OCI-LY1 (cell line): ENCODE measurements around the gene ERGIC1.
"Not testable (repeated sequence)": the region's sequence is repeated elsewhere in the genome, so short reads cannot be mapped to it uniquely, and the experiment has no call there.

Experiments
- H2AFZ ChIP-seq: fragments of 200-600 bp; sonication (generic), shearing (Covaris generic); 2 replicates; pipeline ENCODE4 v1.6.0; 2014; ENCODE audit warnings: antibody characterized with exemption, mild to moderate bottlenecking, low read length
- H3F3A ChIP-seq: fragments of 200-600 bp; sonication (generic), shearing (Covaris generic); 2 replicates; pipeline ENCODE4 v1.6.0; 2014; ENCODE audit warnings: mild to moderate bottlenecking, antibody characterized with exemption, low read length, moderate library complexity; ENCODE audit not compliant: insufficient read depth
- H3K27ac ChIP-seq: fragments of 200-600 bp; sonication (generic); 2 replicates; pipeline ENCODE4 v1.5.1; 2014; ENCODE audit warnings: low read length, mixed run types, mild to moderate bottlenecking, low read depth; ENCODE audit not compliant: poor library complexity, severe bottlenecking
- H3K27me3 ChIP-seq: fragments of 200-600 bp; sonication (generic); 2 replicates; pipeline ENCODE4 v1.6.0; 2014; ENCODE audit warnings: antibody characterized with exemption, mild to moderate bottlenecking, low read length, moderate library complexity; ENCODE audit not compliant: insufficient read depth
- H3K36me3 ChIP-seq: fragments of 200-600 bp; sonication (generic); 2 replicates; pipeline ENCODE4 v1.6.1; 2014; ENCODE audit warnings: mild to moderate bottlenecking, antibody characterized with exemption, low read length, moderate library complexity, mixed read lengths; ENCODE audit not compliant: insufficient read depth
- H3K4me1 ChIP-seq: fragments of 200-600 bp; sonication (generic); 2 replicates; pipeline ENCODE4 v1.5.1; 2014; ENCODE audit warnings: mild to moderate bottlenecking, low read length, moderate library complexity; ENCODE audit not compliant: insufficient read depth, severe bottlenecking
- H3K4me2 ChIP-seq: fragments of 200-600 bp; sonication (generic), shearing (Covaris generic); 2 replicates; pipeline ENCODE4 v1.6.1; 2014; ENCODE audit warnings: low read length
- H3K4me3 ChIP-seq: fragments of 200-600 bp; sonication (generic); 2 replicates; pipeline ENCODE4 v1.5.1; 2014; ENCODE audit warnings: low read length, low read depth, mild to moderate bottlenecking, mixed read lengths; ENCODE audit not compliant: poor library complexity, severe bottlenecking
- H3K79me2 ChIP-seq: fragments of 200-600 bp; shearing (Covaris generic); 2 replicates; pipeline ENCODE4 v1.6.1; 2016; ENCODE audit warnings: mixed run types, low read length, mixed read lengths; ENCODE audit not compliant: insufficient read depth
- H3K9ac ChIP-seq: fragments of 200-600 bp; sonication (generic), shearing (Covaris generic); 2 replicates; pipeline ENCODE4 v1.6.1; 2014; ENCODE audit warnings: mild to moderate bottlenecking, low read length, mixed read lengths
- H3K9me2 ChIP-seq: fragments of 200-600 bp; sonication (generic), shearing (Covaris generic); 2 replicates; pipeline ENCODE4 v1.6.1; 2014; ENCODE audit warnings: low read depth, mild to moderate bottlenecking, low read length, mixed read lengths
- H3K9me3 ChIP-seq: fragments of 200-600 bp; shearing (Covaris generic); 2 replicates; pipeline ENCODE4 v1.6.1; 2014; ENCODE audit warnings: low read length, mixed read lengths
- H4K20me1 ChIP-seq: fragments of 200-600 bp; sonication (generic), shearing (Covaris generic); 2 replicates; pipeline ENCODE4 v1.6.0; 2016; ENCODE audit warnings: mild to moderate bottlenecking, low read length; ENCODE audit not compliant: insufficient read depth
- EZH2 ChIP-seq: fragments of 200-600 bp; sonication (generic), shearing (Covaris generic); IDR thresholded peaks from 2 replicates; pipeline ENCODE4 v1.8.0; 2017; ENCODE audit warnings: borderline replicate concordance, mixed run types, mild to moderate bottlenecking, antibody characterized with exemption, low read length, moderate library complexity, mixed read lengths
- TF ChIP-seq, protein P1 (sequence below): fragments of 200-600 bp; sonication (generic), shearing (Covaris generic); IDR thresholded peaks from 2 replicates; pipeline ENCODE4 v1.5.1; 2017; ENCODE audit warnings: mild to moderate bottlenecking, antibody characterized with exemption, low read length, moderate library complexity, mixed read lengths

The ERGIC1 gene

DNA sequence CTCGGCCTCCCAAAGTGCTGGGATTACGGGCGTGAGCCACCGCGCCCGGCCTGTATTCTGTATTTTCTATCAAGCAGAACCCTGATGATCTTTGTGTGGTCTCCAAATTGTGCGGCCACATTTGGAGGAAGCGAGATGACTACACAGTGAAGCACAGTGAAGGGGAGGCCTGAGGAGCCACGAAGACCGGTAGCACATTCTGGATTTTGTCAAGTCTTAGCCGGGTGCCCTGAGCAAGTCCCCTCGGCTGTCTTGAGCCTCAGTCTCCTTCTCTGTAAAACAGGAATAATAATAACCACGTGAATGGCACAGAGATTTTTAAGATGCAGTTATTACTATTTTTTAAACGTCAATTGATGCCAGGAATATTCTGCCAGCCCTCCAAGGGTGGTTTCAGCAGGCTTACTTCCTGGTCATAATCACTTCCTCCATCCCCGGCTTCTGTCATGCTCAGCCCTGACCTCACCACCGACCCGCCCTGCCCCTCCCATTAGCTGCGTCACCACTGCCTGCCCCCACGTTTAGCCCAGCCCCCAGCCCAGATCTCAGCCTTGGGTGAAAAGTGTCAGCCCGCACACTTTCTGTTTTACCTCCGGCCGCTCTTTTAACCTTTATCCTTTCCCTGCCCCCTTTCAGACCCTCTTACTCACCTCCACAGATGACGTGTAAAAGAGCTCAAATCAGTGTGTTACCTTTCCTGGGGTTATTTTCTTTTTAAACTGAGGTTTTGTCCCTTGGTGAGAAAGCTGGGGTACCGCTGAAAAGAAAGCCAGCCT lies 27.0 kb upstream of the ERGIC1 start:
- peak overlapping the region; percentile 99 for H2AFZ ChIP-seq
- H3K9me2 ChIP-seq = no peaks in the 10 kb centered on the region
- H3K79me2 ChIP-seq = no peaks in the 10 kb centered on the region
- peak overlapping the region; percentile 58 for H3K9ac ChIP-seq
- H3K27ac ChIP-seq = no peak overlapping the region
- no peaks in the 10 kb centered on the region for H3F3A ChIP-seq
- H3K36me3 ChIP-seq = no peaks in the 10 kb centered on the region; the same call in 1 of the 2 replicates
- TF ChIP-seq, protein P1, sequence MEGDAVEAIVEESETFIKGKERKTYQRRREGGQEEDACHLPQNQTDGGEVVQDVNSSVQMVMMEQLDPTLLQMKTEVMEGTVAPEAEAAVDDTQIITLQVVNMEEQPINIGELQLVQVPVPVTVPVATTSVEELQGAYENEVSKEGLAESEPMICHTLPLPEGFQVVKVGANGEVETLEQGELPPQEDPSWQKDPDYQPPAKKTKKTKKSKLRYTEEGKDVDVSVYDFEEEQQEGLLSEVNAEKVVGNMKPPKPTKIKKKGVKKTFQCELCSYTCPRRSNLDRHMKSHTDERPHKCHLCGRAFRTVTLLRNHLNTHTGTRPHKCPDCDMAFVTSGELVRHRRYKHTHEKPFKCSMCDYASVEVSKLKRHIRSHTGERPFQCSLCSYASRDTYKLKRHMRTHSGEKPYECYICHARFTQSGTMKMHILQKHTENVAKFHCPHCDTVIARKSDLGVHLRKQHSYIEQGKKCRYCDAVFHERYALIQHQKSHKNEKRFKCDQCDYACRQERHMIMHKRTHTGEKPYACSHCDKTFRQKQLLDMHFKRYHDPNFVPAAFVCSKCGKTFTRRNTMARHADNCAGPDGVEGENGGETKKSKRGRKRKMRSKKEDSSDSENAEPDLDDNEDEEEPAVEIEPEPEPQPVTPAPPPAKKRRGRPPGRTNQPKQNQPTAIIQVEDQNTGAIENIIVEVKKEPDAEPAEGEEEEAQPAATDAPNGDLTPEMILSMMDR = no peak
- no peak for TF ChIP-seq EZH2
- H3K4me1 ChIP-seq = peaks cover 14% of the 10 kb centered on the region
- H4K20me1 ChIP-seq = no peaks in the 10 kb centered on the region
- peak overlapping the region; percentile 66 for H3K4me2 ChIP-seq
- no peaks in the 10 kb centered on the region for H3K9me3 ChIP-seq
- peak overlapping the region; percentile 52 for H3K4me3 ChIP-seq
- no peaks in the 10 kb centered on the region for H3K27me3 ChIP-seq

DNA sequence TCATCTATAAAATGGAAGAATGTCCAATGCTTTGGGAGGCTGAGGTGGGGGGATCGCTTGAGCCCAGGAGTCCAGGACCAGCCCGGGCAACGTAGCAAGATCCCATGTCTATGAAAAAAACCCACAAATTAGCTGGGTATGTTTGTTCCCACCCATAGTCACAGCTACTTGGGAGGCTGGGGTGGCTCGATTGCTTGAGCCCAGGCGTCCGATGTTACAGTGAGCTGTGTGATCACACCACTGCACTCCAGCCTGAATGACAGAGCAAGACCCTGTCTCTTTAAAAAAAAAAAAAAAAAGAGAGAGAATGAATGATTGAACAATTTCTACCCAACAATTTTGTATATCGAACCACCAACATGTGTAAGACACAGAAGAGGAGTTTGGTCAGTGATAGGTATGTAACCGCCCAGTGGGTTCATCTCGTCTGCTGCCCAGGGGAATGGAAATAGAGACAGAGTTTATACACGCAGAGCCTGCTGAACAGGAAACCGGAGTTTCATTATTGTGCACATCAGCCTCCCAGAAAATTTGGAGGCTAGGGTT lies 26.2 kb upstream of the ERGIC1 start:
- Histone ChIP-seq H3K4me3 (peak overlapping the region; percentile 52), H3K27me3 (no peaks in the 10 kb centered on the region), H4K20me1 (no peaks in the 10 kb centered on the region), H2AFZ (peak overlapping the region; percentile 71; the same call in 1 of the 2 replicates), H3F3A (no peaks in the 10 kb centered on the region), H3K79me2 (no peaks in the 10 kb centered on the region), H3K9me2 (no peaks in the 10 kb centered on the region), H3K36me3 (no peaks in the 10 kb centered on the region; the same call in 1 of the 2 replicates), H3K9ac (peak overlapping the region; percentile 58), H3K4me2 (peak overlapping the region; percentile 66), H3K9me3 (no peaks in the 10 kb centered on the region), H3K27ac (no peak overlapping the region), H3K4me1 (peaks cover 14% of the 10 kb centered on the region)
- no peak for TF ChIP-seq EZH2
- TF ChIP-seq, protein P1 = no peak

DNA sequence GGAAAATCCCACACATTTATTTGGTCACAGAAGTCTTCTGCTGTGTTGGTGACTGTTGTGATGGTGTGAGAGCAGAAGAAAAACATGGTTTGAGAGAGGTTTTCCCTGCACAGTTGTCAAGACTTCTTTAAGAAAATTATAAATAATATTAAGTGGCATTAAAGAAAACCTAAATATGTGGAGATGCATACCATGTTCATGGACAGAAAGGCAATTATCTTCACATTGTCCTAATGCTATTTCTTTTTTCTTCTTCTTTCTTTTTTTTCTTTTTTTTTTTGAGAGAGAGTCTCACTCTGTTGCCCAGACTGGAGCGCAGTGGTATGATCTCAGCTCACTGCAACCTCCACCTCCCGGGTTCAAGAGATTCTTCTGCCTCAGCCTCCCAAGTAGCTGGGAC lies 24.3 kb upstream of the ERGIC1 start:
- H3K27me3 ChIP-seq = no peaks in the 10 kb centered on the region
- peaks cover 14% of the 10 kb centered on the region for H3K4me1 ChIP-seq
- no peaks in the 10 kb centered on the region for H4K20me1 ChIP-seq
- no peaks in the 10 kb centered on the region; the same call in 1 of the 2 replicates for H3K36me3 ChIP-seq
- H3K9me2 ChIP-seq = no peaks in the 10 kb centered on the region
- H3K4me3 ChIP-seq = no peak overlapping the region
- H3K9ac ChIP-seq = no peak overlapping the region
- no peaks in the 10 kb centered on the region for H3F3A ChIP-seq
- no peak overlapping the region for H3K27ac ChIP-seq
- H2AFZ ChIP-seq = no peak overlapping the region
- H3K9me3 ChIP-seq = no peaks in the 10 kb centered on the region
- H3K4me2 ChIP-seq = no peak overlapping the region
- no peaks in the 10 kb centered on the region for H3K79me2 ChIP-seq
- TF ChIP-seq, protein P1 = no peak
- TF ChIP-seq EZH2 = no peak

DNA sequence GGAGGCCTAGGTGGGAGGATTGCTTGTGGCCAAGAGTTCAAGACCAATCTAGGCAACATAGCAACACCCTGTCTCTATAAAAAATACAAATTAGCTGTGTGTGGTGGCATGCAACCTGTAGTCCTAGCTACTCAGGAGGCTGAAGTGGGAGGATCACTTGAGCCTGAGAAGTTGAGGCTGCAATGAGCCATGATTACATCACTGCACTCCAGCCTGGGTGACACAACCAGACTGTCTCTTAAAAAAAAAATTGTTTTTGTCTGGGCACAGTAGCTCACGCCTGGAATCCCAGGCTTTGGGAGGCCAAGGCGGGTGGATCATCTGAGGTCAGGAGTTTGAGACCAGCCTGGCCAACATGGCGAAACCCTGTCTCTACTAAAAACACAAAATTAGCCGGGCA lies 23.1 kb upstream of the ERGIC1 start:
- H2AFZ ChIP-seq, H4K20me1 ChIP-seq, H3K27me3 ChIP-seq, H3K9ac ChIP-seq, H3K27ac ChIP-seq, H3K36me3 ChIP-seq, H3K9me2 ChIP-seq, H3F3A ChIP-seq, H3K4me2 ChIP-seq, H3K79me2 ChIP-seq, H3K4me3 ChIP-seq, H3K9me3 ChIP-seq: not testable (repeated sequence)
- H3K4me1 ChIP-seq = peaks cover 14% of the 10 kb centered on the region
